HG03354 (cell line): ENCODE data around the gene SH3GL2.

Experiments used
- ATAC-seq: cut with Tn5 transposase; IDR thresholded peaks from one replicate; pipeline ENCODE4 v1.9.1; 2021; ENCODE audit warnings: mild to moderate bottlenecking; ENCODE audit not compliant: unreplicated experiment, poor library complexity, severe bottlenecking

The SH3GL2 gene

DNA sequence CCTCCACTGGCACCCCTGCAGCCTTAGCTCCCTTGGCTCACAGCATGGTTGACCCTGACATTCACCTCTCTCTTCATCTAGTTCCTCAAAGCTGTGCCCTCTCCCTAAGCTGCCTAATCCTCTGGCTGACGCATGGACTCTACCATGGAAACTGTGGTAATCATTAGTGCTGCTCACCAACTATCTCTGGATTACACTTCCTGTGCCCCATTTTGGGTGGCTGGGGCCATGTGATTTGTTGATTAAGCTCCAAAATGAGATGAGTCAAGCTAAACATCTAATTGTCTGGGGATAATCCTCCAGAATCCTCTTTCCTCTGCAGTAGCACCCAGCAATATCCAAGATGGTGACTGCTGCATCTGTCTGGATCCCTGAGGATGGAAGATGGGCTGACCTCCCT lies 264.4 kb downstream of the SH3GL2 start:
- no peak for ATAC-seq
